ENCODE data around the gene ZNF254. TPM values are rescaled to one million over a fixed set of nuclear protein-coding genes. Genes with fewer than 3 reads are reported as not detected.

ZNF254 gene
- total RNA-seq, 4 donors from 2014 or later = 61.1 to 85.4 (median 64.9) TPM

- DNase-seq = no peak
- H3K4me3 ChIP-seq (replicated peaks in 1 of 3) = no peak overlapping the region
- TF ChIP-seq CTCF (IDR thresholded peaks at IDR 0.05) (no peak), POLR2A (IDR thresholded peaks at IDR 0.05) (no peak)
- peaks cover 60 to 70% of the 10 kb centered on the region in 2 donors for H3K36me3 ChIP-seq
- H3K27me3 ChIP-seq = no peaks in the 10 kb centered on the region
- intact Hi-C loops (cut with DNase I) = no loop called here
- no peak overlapping the region for H3K27ac ChIP-seq
- WGBS, 2 donors = 78 to 100% methylated on average over 1 of the region's 1 CpG
- no peaks in the 10 kb centered on the region for H3K4me1 ChIP-seq
- no peaks in the 10 kb centered on the region for H3K9me3 ChIP-seq
Observed at GRCh38 chr19:24049537-24049936, 37.5 kb upstream of the ZNF254 start.

- WGBS, 2 donors = 95 to 97% methylated on average over 4 of the region's 4 CpGs
Observed at GRCh38 chr19:24051516-24051915, 35.5 kb upstream of the ZNF254 start.

GRCh38 chr19:24052811-24053210 lies 34.2 kb upstream of the ZNF254 start:
- Histone ChIP-seq H3K4me1 (no peaks in the 10 kb centered on the region), H3K27me3 (no peaks in the 10 kb centered on the region), H3K9me3 (no peaks in the 10 kb centered on the region), H3K27ac (no peak overlapping the region), H3K36me3 (peaks cover 63 to 75% of the 10 kb centered on the region in 2 donors), H3K4me3 (replicated peaks in 1 of 3) (no peak overlapping the region)
- no peak for DNase-seq
- intact Hi-C loops (cut with DNase I) = no loop called here
- TF ChIP-seq CTCF (IDR thresholded peaks at IDR 0.05) (no peak), POLR2A (IDR thresholded peaks at IDR 0.05) (no peak)
- WGBS, 2 donors = 89 to 90% methylated on average over 3 of the region's 3 CpGs

More at GRCh38 chr19:24051516-24051915, 35.5 kb upstream of the ZNF254 start:
- Histone ChIP-seq H3K27me3 (no peaks in the 10 kb centered on the region), H3K9me3 (no peaks in the 10 kb centered on the region), H3K36me3 (peaks cover 71 to 73% of the 10 kb centered on the region in 2 donors), H3K4me1 (no peaks in the 10 kb centered on the region), H3K27ac (no peak overlapping the region), H3K4me3 (replicated peaks in 1 of 3) (no peak overlapping the region)
- TF ChIP-seq CTCF (IDR thresholded peaks at IDR 0.05) (no peak), POLR2A (IDR thresholded peaks at IDR 0.05) (no peak)
- intact Hi-C loops (cut with DNase I) = no loop called here
- DNase-seq = no peak

- H3K27ac ChIP-seq = no peak overlapping the region
- no peaks in the 10 kb centered on the region for H3K4me1 ChIP-seq
- WGBS, 2 donors = 95 to 99% methylated on average over 4 of the region's 4 CpGs
- TF ChIP-seq POLR2A (IDR thresholded peaks at IDR 0.05) = no peak
- H3K4me3 ChIP-seq (replicated peaks in 1 of 3) = no peak overlapping the region
- no peak for DNase-seq
- intact Hi-C loops (cut with DNase I) = no loop called here
- H3K9me3 ChIP-seq = no peaks in the 10 kb centered on the region
- peaks cover 59 to 73% of the 10 kb centered on the region in 2 donors for H3K36me3 ChIP-seq
- H3K27me3 ChIP-seq = no peaks in the 10 kb centered on the region
Observed at GRCh38 chr19:24053601-24054000, 33.4 kb upstream of the ZNF254 start.

DNA sequence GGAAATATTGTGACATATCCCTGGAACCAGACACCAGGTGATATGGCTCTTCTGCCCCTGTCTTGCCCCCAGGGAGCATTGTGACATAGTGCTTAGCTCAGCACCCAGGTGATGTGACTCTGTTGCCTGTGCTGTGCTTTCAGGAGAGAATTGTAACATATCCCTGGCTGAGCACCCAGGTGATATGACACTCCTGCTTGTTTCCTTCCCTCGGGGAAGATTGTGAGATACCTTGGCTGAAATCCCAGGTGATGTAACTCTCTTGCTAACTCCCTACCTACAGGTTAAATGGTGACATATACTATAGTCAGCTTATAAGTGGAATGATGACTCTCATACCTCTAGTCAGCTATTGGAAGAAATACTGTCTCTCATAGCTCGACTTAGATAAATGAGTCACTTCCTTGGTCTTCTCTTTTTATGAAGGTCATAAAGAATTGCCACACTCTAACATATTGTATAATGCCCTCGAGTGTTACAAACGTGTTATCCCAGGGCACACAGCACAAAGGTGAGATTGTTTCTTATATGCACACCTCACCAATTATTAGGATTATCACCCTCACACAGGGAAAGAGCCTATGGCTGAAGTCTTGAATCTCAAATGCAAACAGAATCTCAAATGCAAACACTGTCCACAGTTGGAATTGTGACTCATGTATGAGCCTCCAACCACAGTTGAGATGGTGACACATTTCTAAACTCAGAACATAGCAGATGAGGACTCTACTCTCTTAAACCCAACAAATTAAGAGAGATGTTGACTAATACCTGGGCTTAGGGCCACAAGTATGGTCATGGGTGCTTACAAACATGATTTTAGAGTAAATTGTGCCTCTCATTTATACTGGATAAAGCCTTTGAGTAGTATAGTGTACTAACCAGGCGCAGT lies 32.7 kb upstream of the ZNF254 start:
- intact Hi-C loops (cut with DNase I) = no loop called here
- WGBS, 2 donors = 80 to 88% methylated on average over 5 of the region's 5 CpGs
- H3K4me3 ChIP-seq (replicated peaks in 1 of 3) = no peak overlapping the region
- no peak for DNase-seq
- no peak overlapping the region for H3K27ac ChIP-seq
- H3K9me3 ChIP-seq = no peaks in the 10 kb centered on the region
- no peak for TF ChIP-seq POLR2A (IDR thresholded peaks at IDR 0.05)
- no peak for TF ChIP-seq CTCF (IDR thresholded peaks at IDR 0.05)
- no peaks in the 10 kb centered on the region for H3K27me3 ChIP-seq
- H3K4me1 ChIP-seq = no peaks in the 10 kb centered on the region
- H3K36me3 ChIP-seq = peaks cover 53 to 68% of the 10 kb centered on the region in 2 donors
